ENCODE results near the gene TTC28.

TTC28 gene

GRCh38 chr22:27937453-27937852, 742.2 kb downstream of the TTC28 start:
- no peak for DNase-seq

DNA sequence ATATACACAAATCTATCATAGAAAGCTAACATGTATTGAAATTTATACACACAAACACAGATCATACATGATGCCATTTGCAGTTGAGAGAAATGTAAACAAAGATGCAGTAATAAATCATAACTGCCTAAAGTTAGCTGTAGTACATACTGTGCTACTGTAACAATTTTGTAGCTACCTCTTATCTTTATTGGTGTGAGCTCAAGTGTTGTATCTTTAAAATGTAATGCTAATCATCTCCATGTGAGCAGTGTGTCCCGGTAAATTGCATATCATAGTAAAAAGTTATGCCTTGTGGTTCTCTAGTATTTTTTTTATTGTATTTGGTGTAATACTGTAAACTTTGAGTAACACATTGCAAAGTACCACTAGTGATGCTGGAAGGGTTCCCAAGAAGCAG, 743.7 kb downstream of the TTC28 start:
- DNase-seq = no peak

GRCh38 chr22:27934069-27934468, 745.6 kb downstream of the TTC28 start:
- no peak for DNase-seq

DNA sequence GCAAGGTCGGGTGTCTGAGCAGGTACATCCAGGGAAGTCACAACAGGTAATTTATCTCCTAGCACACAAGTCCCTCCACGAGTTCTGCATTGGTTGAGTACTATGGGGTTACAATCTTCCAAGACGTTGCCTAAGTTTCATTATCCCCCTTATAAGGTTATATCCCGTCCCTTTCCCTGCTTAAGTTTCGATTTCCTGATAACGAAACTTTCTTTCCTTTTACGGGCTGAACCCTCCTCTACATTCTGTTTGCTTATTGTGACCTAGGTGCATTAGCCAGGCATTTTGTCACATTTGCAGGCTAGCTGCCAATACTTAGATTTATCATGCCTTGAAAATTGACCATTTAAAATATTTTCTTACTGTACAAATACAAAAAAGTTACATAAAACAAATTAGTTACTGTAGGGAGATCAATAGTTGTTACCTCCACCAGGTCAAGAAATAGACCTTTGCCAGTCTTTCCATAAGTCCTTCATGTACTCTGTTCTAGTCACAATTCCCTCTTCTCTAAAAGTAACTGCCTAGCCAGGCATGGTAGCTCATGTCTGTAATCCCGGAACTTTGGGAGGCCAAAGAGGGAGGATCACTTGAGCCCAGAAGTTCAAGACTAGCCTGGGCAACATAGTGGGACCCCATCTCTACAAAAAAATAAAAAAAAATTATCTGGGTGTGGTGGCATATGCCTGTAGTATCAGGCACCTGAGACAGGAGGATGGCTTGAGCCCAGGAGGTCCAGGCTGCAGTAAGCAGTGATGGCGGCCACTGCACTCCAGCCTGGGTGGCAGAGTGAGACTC, 746.3 kb downstream of the TTC28 start:
- no peak for DNase-seq

GRCh38 chr22:27930331-27931060, 749.1 kb downstream of the TTC28 start:
- DNase-seq = no peak

Data from stimulated activated CD4-positive, alpha-beta T cell treated with anti-CD3 and anti-CD28 coated beads, Interleukin-15, amount 100 ng/mL, for 24 hours (primary cell).